GM12892 (cell line): ENCODE measurements around the gene GJC3.

ENCODE experiments used
- POLR2A ChIP-seq: IDR thresholded peaks from 2 replicates; pipeline ENCODE4 v1.6.1; 2011; ENCODE audit warnings: low read depth, low read length, control low read depth
- POLR2AphosphoS5 ChIP-seq: IDR thresholded peaks from 2 replicates; pipeline ENCODE4 v1.6.1; 2011; ENCODE audit warnings: low read depth, low read length, control low read depth

- TF ChIP-seq POLR2A (no peak), POLR2AphosphoS5 (no peak)
These were observed 39.9 kb upstream of the GJC3 start for GRCh38 chr7:99969298-99969697.
